IMR-90 (cell line): Measurements from ENCODE around the gene ITPR2. TPM values are rescaled to one million over a fixed set of nuclear protein-coding genes. Genes with fewer than 3 reads are reported as not detected.

Experiments used
- ATAC-seq: fragments of 200-7000 bp; cut with Tn5 transposase; 2 replicates; pipeline ENCODE4 v1.9.1; 2020; ENCODE audit warnings: low read depth, mild to moderate bottlenecking, moderate library complexity
- BruUV-seq: library from RNA; stranded (reverse); fragments of 400-500 nt; replicated peaks from 2 replicates; lab custom pipeline; 2021; lab: Mats Ljungman, UMichigan
- CTCF ChIA-PET: fragments of 300-600 bp; formaldehyde crosslinking; extraction: SDS; loops from one replicate; lab custom pipeline; 2021; ENCODE audit warnings: antibody characterized with exemption; lab: Yijun Ruan, JAX
- POLR2A ChIA-PET: fragments of 300-600 bp; sonication (Branson Sonifier 250); formaldehyde crosslinking; loops from one replicate; lab custom pipeline; 2022; ENCODE audit warnings: antibody characterized with exemption; ENCODE audit not compliant: unreplicated experiment; lab: Charles Lee
- DNase-seq: peaks from one replicate; pipeline ENCODE4 v3.0.0; 2013
- H2AFZ ChIP-seq: replicated peaks from 2 replicates; pipeline ENCODE3; 2013; ENCODE audit warnings: low read length, mild to moderate bottlenecking; ENCODE audit not compliant: poor library complexity
- H2AK5ac ChIP-seq: 2 replicates; pipeline ENCODE4 v1.6.1; 2013; ENCODE audit warnings: low read depth, low read length, inconsistent platforms
- H2AK9ac ChIP-seq: replicated peaks from 2 replicates; pipeline ENCODE3; 2013; ENCODE audit warnings: mild to moderate bottlenecking, low read depth, low read length, moderate library complexity; ENCODE audit not compliant: poor library complexity
- H2BK120ac ChIP-seq: 2 replicates; pipeline ENCODE4 v1.6.1; 2013; ENCODE audit warnings: low read depth, low read length, inconsistent platforms
- H2BK15ac ChIP-seq: 3 replicates; pipeline ENCODE4 v1.6.1; 2013; ENCODE audit warnings: low read depth, low read length, inconsistent platforms
- H2BK20ac ChIP-seq: 2 replicates; pipeline ENCODE4 v1.6.1; 2013; ENCODE audit warnings: low read depth, mild to moderate bottlenecking, inconsistent platforms, low read length, moderate library complexity
- H2BK5ac ChIP-seq: 2 replicates; pipeline ENCODE4 v1.6.1; 2013; ENCODE audit warnings: mild to moderate bottlenecking, low read depth, low read length, inconsistent platforms; ENCODE audit not compliant: poor library complexity, severe bottlenecking
- H3K14ac ChIP-seq: replicated peaks from 2 replicates; pipeline ENCODE4 v1.6.1; 2013; ENCODE audit warnings: low read depth, low read length, inconsistent platforms
- H3K18ac ChIP-seq: 2 replicates; pipeline ENCODE4 v1.6.1; 2013; ENCODE audit warnings: low read depth, low read length, control low read depth
- H3K23ac ChIP-seq: 2 replicates; pipeline ENCODE4 v1.6.1; 2013; ENCODE audit warnings: low read depth, low read length, inconsistent platforms
- H3K27ac ChIP-seq: 2 replicates; pipeline ENCODE4 v1.5.1; 2013; ENCODE audit warnings: mild to moderate bottlenecking, control low read depth, low read length; ENCODE audit not compliant: insufficient read depth
- H3K27me3 ChIP-seq: 2 replicates; pipeline ENCODE4 v1.6.1; 2013; ENCODE audit warnings: low read length; ENCODE audit not compliant: control insufficient read depth, insufficient read depth
- H3K36me3 ChIP-seq: 2 replicates; pipeline ENCODE4 v1.6.1; 2013; ENCODE audit warnings: low read length, mixed read lengths; ENCODE audit not compliant: control insufficient read depth, insufficient read depth
- H3K4ac ChIP-seq: 2 replicates; pipeline ENCODE4 v1.6.1; 2013; ENCODE audit warnings: low read depth, low read length, inconsistent platforms
- H3K4me1 ChIP-seq: 2 replicates; pipeline ENCODE4 v1.6.1; 2013; ENCODE audit warnings: low read length, mixed read lengths; ENCODE audit not compliant: control insufficient read depth, insufficient read depth
- H3K4me2 ChIP-seq: 2 replicates; pipeline ENCODE4 v1.6.1; 2013; ENCODE audit warnings: low read depth, mild to moderate bottlenecking, control low read depth, low read length, moderate library complexity
- H3K4me3 ChIP-seq: 2 replicates; pipeline ENCODE4 v1.5.1; 2013; ENCODE audit warnings: low read depth, mild to moderate bottlenecking, control low read depth, low read length, moderate library complexity; ENCODE audit not compliant: insufficient read depth
- H3K56ac ChIP-seq: 2 replicates; pipeline ENCODE4 v1.6.1; 2013; ENCODE audit warnings: low read length, inconsistent platforms; ENCODE audit not compliant: insufficient read depth; ENCODE audit errors: extremely low read depth
- H3K79me1 ChIP-seq, 2 experiments: 2 replicates each; pipeline ENCODE4 v1.6.1; 2013; ENCODE audit warnings: low read length in 2 of 2, inconsistent platforms in 1 of 2, low read depth in 1 of 2
- H3K9ac ChIP-seq: 2 replicates; pipeline ENCODE4 v1.6.1; 2013; ENCODE audit warnings: low read depth, low read length, control low read depth
- H3K9me1 ChIP-seq: 2 replicates; pipeline ENCODE4 v1.6.1; 2013; ENCODE audit warnings: low read length, inconsistent platforms; ENCODE audit not compliant: insufficient read depth
- H3K9me3 ChIP-seq: 2 replicates; pipeline ENCODE4 v1.6.1; 2013; ENCODE audit warnings: low read length; ENCODE audit not compliant: control insufficient read depth, insufficient read depth
- H4K20me1 ChIP-seq: 2 replicates; pipeline ENCODE4 v1.6.1; 2013; ENCODE audit warnings: low read length, inconsistent platforms; ENCODE audit not compliant: insufficient read depth
- H4K5ac ChIP-seq: 2 replicates; pipeline ENCODE4 v1.6.1; 2013; ENCODE audit warnings: mild to moderate bottlenecking, low read depth, low read length, control low read depth
- H4K8ac ChIP-seq, 2 experiments: 2 replicates each; pipeline ENCODE4 v1.6.1; 2013; ENCODE audit warnings: low read depth in 2 of 2, low read length in 2 of 2, control low read depth in 1 of 2, inconsistent platforms in 1 of 2
- H4K91ac ChIP-seq: 2 replicates; pipeline ENCODE4 v1.6.1; 2013; ENCODE audit warnings: low read depth, low read length, inconsistent platforms; ENCODE audit not compliant: insufficient read depth
- CHD1 ChIP-seq: IDR thresholded peaks from 2 replicates; pipeline ENCODE4 v1.6.1; 2012; ENCODE audit warnings: low read depth, low read length, improper control_type of control experiment
- FOS ChIP-seq: fragments of 150-350 bp; IDR thresholded peaks from 2 replicates; pipeline ENCODE4 v1.6.1; 2016; ENCODE audit warnings: low read depth, low read length
- MAFK ChIP-seq: IDR thresholded peaks from 2 replicates; pipeline ENCODE4 v1.6.1; 2012; ENCODE audit warnings: low read depth, low read length, improper control_type of control experiment
- MXI1 ChIP-seq: IDR thresholded peaks from 2 replicates; pipeline ENCODE4 v1.6.1; 2012; ENCODE audit warnings: low read depth, mild to moderate bottlenecking, low read length, moderate library complexity, borderline replicate concordance
- POLR2A ChIP-seq: IDR thresholded peaks from 2 replicates; pipeline ENCODE4 v1.6.1; 2012; ENCODE audit warnings: mild to moderate bottlenecking, low read depth, low read length
- RAD21 ChIP-seq: IDR thresholded peaks from 2 replicates; pipeline ENCODE4 v1.6.1; 2012; ENCODE audit warnings: low read length, improper control_type of control experiment
- RCOR1 ChIP-seq: IDR thresholded peaks from 2 replicates; pipeline ENCODE4 v1.6.1; 2012; ENCODE audit warnings: mild to moderate bottlenecking, low read length, improper control_type of control experiment; ENCODE audit not compliant: insufficient replicate concordance
- SMC3 ChIP-seq: fragments of 150-350 bp; IDR thresholded peaks from 2 replicates; pipeline ENCODE4 v1.6.1; 2016; ENCODE audit warnings: low read depth, mild to moderate bottlenecking, antibody characterized with exemption, low read length, moderate library complexity
- WGBS, 2 experiments: methylation state at CpG; one replicate each; pipeline versions ENCODE4 v1.1.5 to v1.1.7; 2013; ENCODE audit warnings: missing lambda C conversion rate in 2 of 2; ENCODE audit not compliant: insufficient read length in 1 of 2; ENCODE audit errors: extremely low coverage in 2 of 2; 5-methylcytosine and 5-hydroxymethylcytosine counted together
- dilution Hi-C: fragments of 300-500 bp; cut with HindIII; formaldehyde crosslinking; loops from one replicate; pipeline ENCODE4 v1.14.3; 2018; ENCODE audit warnings: low sequenced_read_pairs; ENCODE audit not compliant: unreplicated experiment
- in situ Hi-C: fragments of 300-500 bp; cut with MboI; formaldehyde crosslinking; loops from 3 replicates; pipeline ENCODE4 v1.14.3; 2019; ENCODE audit warnings: low sequenced_read_pairs, inconsistent platforms, mixed read lengths
- intact Hi-C: fragments of 100-400 bp; cut with micrococcal nuclease; formaldehyde crosslinking; loops from 2 replicates; pipeline ENCODE4 v1.10.0; 2022
- polyA plus RNA-seq, 3 experiments: library from polyadenylated mRNA; depleted of rRNA; stranded (reverse); fragments of >200 nt; gene quantifications; 2 replicates each; pipeline ENCODE4 v1.2.3, GENCODE V29; 2012; ENCODE audit warnings: low replicate concordance in 1 of 3
- total RNA-seq: library from RNA; depleted of rRNA; stranded (reverse); fragments of >200 nt; gene quantifications from 2 replicates; pipeline ENCODE4 v1.2.3, GENCODE V29; 2012
- TF ChIP-seq, protein P1 (sequence below): conservative IDR thresholded peaks from 2 replicates; pipeline ENCODE4 v1.5.1; 2012; ENCODE audit warnings: mild to moderate bottlenecking, low read depth, low read length, improper control_type of control experiment
- TF ChIP-seq, protein P2 (sequence below): fragments of 150-350 bp; IDR thresholded peaks from 2 replicates; pipeline ENCODE4 v1.6.1; 2016; ENCODE audit warnings: low read depth, mild to moderate bottlenecking, low read length, moderate library complexity, borderline replicate concordance

ITPR2 gene
- total and polyA plus RNA-seq, 2 of the 4 experiments (the other 2 are of a cell fraction): 1.2 to 9.0 TPM

DNA sequence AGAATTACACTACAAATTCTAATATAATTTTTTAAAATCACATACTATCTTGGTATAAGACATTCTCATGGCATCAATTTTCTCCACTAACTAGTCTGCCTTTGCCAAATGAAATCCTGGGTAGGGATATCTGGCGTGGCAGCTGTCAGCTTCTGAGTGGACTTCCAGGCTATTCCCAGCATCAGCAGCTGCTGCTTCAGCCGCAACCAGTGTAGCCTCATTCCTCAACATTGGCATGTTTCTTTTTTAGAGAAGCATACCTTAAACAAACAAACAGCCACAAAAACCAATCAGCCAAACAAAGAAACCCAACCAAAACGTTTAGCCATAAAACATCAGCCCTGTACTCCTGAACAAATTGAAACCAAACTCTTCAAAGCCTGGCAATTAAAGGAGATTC is 401.8 kb downstream of the ITPR2 start:
- in situ Hi-C loops: no loop called here

More for the DNA sequence above, 401.8 kb downstream of the ITPR2 start:
- H4K8ac ChIP-seq: no peak overlapping the region
- H3K4me3 ChIP-seq: no peak overlapping the region
- no peaks in the 10 kb centered on the region for H3K36me3 ChIP-seq
- H3K14ac ChIP-seq: no peak overlapping the region
- no peak overlapping the region for H2BK20ac ChIP-seq
- H3K27ac ChIP-seq: no peak overlapping the region
- no peak overlapping the region for H2AK5ac ChIP-seq
- no peak overlapping the region; the same call in 1 of the 2 replicates for H3K4me2 ChIP-seq
- intact Hi-C loops (loop anchor here (5.0 kb wide), 1 partner anchor 181 kb away; no protein-coding TSS in a partner anchor), dilution Hi-C loops (no loop called here)
- no peak overlapping the region for H3K9ac ChIP-seq
- TF ChIP-seq RAD21 (no peak), FOS (no peak), RCOR1 (no peak), MXI1 (no peak), SMC3 (no peak), CHD1 (no peak), MAFK (no peak), POLR2A (no peak)
- TF ChIP-seq, protein P1, sequence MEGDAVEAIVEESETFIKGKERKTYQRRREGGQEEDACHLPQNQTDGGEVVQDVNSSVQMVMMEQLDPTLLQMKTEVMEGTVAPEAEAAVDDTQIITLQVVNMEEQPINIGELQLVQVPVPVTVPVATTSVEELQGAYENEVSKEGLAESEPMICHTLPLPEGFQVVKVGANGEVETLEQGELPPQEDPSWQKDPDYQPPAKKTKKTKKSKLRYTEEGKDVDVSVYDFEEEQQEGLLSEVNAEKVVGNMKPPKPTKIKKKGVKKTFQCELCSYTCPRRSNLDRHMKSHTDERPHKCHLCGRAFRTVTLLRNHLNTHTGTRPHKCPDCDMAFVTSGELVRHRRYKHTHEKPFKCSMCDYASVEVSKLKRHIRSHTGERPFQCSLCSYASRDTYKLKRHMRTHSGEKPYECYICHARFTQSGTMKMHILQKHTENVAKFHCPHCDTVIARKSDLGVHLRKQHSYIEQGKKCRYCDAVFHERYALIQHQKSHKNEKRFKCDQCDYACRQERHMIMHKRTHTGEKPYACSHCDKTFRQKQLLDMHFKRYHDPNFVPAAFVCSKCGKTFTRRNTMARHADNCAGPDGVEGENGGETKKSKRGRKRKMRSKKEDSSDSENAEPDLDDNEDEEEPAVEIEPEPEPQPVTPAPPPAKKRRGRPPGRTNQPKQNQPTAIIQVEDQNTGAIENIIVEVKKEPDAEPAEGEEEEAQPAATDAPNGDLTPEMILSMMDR: no peak
- TF ChIP-seq, protein P2, sequence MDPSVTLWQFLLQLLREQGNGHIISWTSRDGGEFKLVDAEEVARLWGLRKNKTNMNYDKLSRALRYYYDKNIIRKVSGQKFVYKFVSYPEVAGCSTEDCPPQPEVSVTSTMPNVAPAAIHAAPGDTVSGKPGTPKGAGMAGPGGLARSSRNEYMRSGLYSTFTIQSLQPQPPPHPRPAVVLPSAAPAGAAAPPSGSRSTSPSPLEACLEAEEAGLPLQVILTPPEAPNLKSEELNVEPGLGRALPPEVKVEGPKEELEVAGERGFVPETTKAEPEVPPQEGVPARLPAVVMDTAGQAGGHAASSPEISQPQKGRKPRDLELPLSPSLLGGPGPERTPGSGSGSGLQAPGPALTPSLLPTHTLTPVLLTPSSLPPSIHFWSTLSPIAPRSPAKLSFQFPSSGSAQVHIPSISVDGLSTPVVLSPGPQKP: no peak
- CTCF ChIA-PET: no interaction called here
- no peaks in the 10 kb centered on the region for H3K79me1 ChIP-seq
- H3K56ac ChIP-seq: no peak overlapping the region
- no peak for DNase-seq
- BruUV-seq: no TSS peak
- H3K4ac ChIP-seq: no peak overlapping the region
- no peak overlapping the region for H2BK5ac ChIP-seq
- peaks cover 2% of the 10 kb centered on the region; the same call in 1 of the 2 replicates for H3K4me1 ChIP-seq
- no peaks in the 10 kb centered on the region; the same call in 1 of the 2 replicates for H3K9me1 ChIP-seq
- no peak overlapping the region for H4K91ac ChIP-seq
- H4K20me1 ChIP-seq: no peaks in the 10 kb centered on the region
- H3K23ac ChIP-seq: no peak overlapping the region
- no peaks in the 10 kb centered on the region for H3K27me3 ChIP-seq
- H2BK15ac ChIP-seq: no peak overlapping the region
- no peak overlapping the region for H3K18ac ChIP-seq
- no peak for ATAC-seq
- no CpG with 5 or more reads among the region's 3 CpGs for WGBS, 2 experiments
- no peaks in the 10 kb centered on the region for H3K9me3 ChIP-seq
- H2AFZ ChIP-seq: no peak overlapping the region
- no peak overlapping the region for H2BK120ac ChIP-seq
- POLR2A ChIA-PET: no interaction called here
- H2AK9ac ChIP-seq: no peak overlapping the region
- no peak overlapping the region for H4K5ac ChIP-seq
